Endothelial cell of umbilical vein (primary cell): ENCODE data around the gene UBE2E1. TPM values are rescaled to one million over a fixed set of nuclear protein-coding genes. Genes with fewer than 3 reads are reported as not detected.

Experiments
- BruUV-seq: library from RNA; stranded (reverse); fragments of 400-500 nt; replicated peaks from 2 replicates; lab custom pipeline; 2021; lab: Mats Ljungman, UMichigan
- CTCF ChIA-PET: fragments of 300-600, 350-600 bp; sonication (Branson Sonifier 250); formaldehyde crosslinking; loops from one replicate; lab custom pipeline; 2021; ENCODE audit warnings: antibody characterized with exemption, inconsistent platforms; lab: Charles Lee
- POLR2A ChIA-PET: fragments of 300-600, 350-600 bp; sonication (Branson Sonifier 250); formaldehyde crosslinking; loops from one replicate; lab custom pipeline; 2021; ENCODE audit warnings: antibody characterized with exemption, inconsistent platforms; lab: Charles Lee
- DNase-seq: peaks from one replicate; pipeline ENCODE4 v3.0.0-alpha.2; 2011; ENCODE audit warnings: low read depth, low spot score
- FAIRE-seq: peaks from 2 replicates; lab custom pipeline; 2011; peaks lifted over from hg19 to GRCh38; lab: Jason Lieb, UNC
- H2AFZ ChIP-seq: 2 replicates; pipeline ENCODE4 v1.6.0; 2012; ENCODE audit warnings: low read depth, low read length, control low read depth, inconsistent platforms
- H3K27ac ChIP-seq: 2 replicates; pipeline ENCODE4 v1.5.1; 2011; ENCODE audit warnings: low read depth, mild to moderate bottlenecking, control low read depth, low read length, moderate library complexity; ENCODE audit not compliant: insufficient read depth
- H3K27me3 ChIP-seq, 2 experiments: 2 replicates each; pipeline versions ENCODE4 v1.6.0 to v1.6.1; 2011; ENCODE audit warnings: low read length in 2 of 2, mixed read lengths in 1 of 2; ENCODE audit not compliant: control insufficient read depth in 2 of 2, insufficient read depth in 2 of 2
- H3K36me3 ChIP-seq, 2 experiments: 2 replicates in 1 of 2; 3 replicates in 1 of 2; pipeline ENCODE4 v1.5.1; 2011; ENCODE audit warnings: low read length in 2 of 2, mild to moderate bottlenecking in 1 of 2, moderate library complexity in 1 of 2; ENCODE audit not compliant: control insufficient read depth in 2 of 2, insufficient read depth in 2 of 2; ENCODE audit errors: extremely low read depth in 1 of 2
- H3K4me1 ChIP-seq: 3 replicates; pipeline ENCODE4 v1.5.1; 2011; ENCODE audit warnings: mild to moderate bottlenecking, low read length; ENCODE audit not compliant: control insufficient read depth, insufficient read depth; ENCODE audit errors: extremely low read depth
- H3K4me2 ChIP-seq: 2 replicates; pipeline ENCODE4 v1.6.1; 2011; ENCODE audit warnings: low read length, control low read depth, mixed read lengths; ENCODE audit not compliant: insufficient read depth
- H3K4me3 ChIP-seq, 3 experiments: fragments of 200-600 bp in 1 of 3; sonication (generic), shearing (Covaris generic) in 1 of 3; replicated peaks in 1 of 3; 2 replicates each; pipeline ENCODE4 v1.5.1; 2011 to 2016; ENCODE audit warnings: control low read depth in 3 of 3, low read length in 3 of 3, mild to moderate bottlenecking in 2 of 3, inconsistent platforms in 1 of 3, low read depth in 1 of 3, moderate library complexity in 1 of 3; ENCODE audit not compliant: insufficient read depth in 1 of 3
- H3K79me2 ChIP-seq: 2 replicates; pipeline ENCODE4 v1.6.0; 2012; ENCODE audit warnings: low read length, inconsistent platforms; ENCODE audit not compliant: control insufficient read depth, insufficient read depth
- H3K9ac ChIP-seq: replicated peaks from 2 replicates; pipeline ENCODE3; 2011; ENCODE audit warnings: low read length, control low read depth; ENCODE audit not compliant: insufficient read depth; ENCODE audit errors: extremely low read depth
- H3K9me1 ChIP-seq: replicated peaks from 3 replicates; pipeline ENCODE4 v1.6.0; 2011; ENCODE audit warnings: mild to moderate bottlenecking, low read length; ENCODE audit not compliant: control insufficient read depth, insufficient read depth; ENCODE audit errors: extremely low read depth
- H3K9me3 ChIP-seq: replicated peaks from 2 replicates; pipeline ENCODE4 v1.5.1; 2012; ENCODE audit warnings: low read length, inconsistent platforms; ENCODE audit not compliant: control insufficient read depth, insufficient read depth
- H4K20me1 ChIP-seq: replicated peaks from 2 replicates; pipeline ENCODE3; 2011; ENCODE audit warnings: mild to moderate bottlenecking, low read length; ENCODE audit not compliant: control insufficient read depth, insufficient read depth; ENCODE audit errors: extremely low read depth
- CTCF ChIP-seq, 2 donors: IDR thresholded peaks; 1 replicate in 1 of 2; 2 replicates in 1 of 2; pipeline ENCODE4 v1.5.1; 2011; ENCODE audit warnings: low read length in 2 of 2, mild to moderate bottlenecking in 2 of 2, moderate library complexity in 2 of 2, control low read depth in 1 of 2, inconsistent platforms in 1 of 2, low read depth in 1 of 2; ENCODE audit not compliant: insufficient read depth in 1 of 2; ENCODE audit errors: extremely low read depth in 1 of 2
- EZH2 ChIP-seq: IDR thresholded peaks from 2 replicates; pipeline ENCODE4 v1.6.1; 2012; ENCODE audit warnings: borderline replicate concordance, low read depth, mild to moderate bottlenecking, moderate library complexity, low read length, inconsistent platforms; ENCODE audit not compliant: severe bottlenecking
- FOS ChIP-seq: IDR thresholded peaks from 2 replicates; pipeline ENCODE4 v1.6.1; 2011; ENCODE audit warnings: mild to moderate bottlenecking, low read length, moderate library complexity, borderline replicate concordance; ENCODE audit not compliant: insufficient read depth
- GATA2 ChIP-seq: IDR thresholded peaks from 2 replicates; pipeline ENCODE4 v1.7.0; 2011; ENCODE audit warnings: low read depth, mild to moderate bottlenecking, moderate library complexity, mixed read lengths, low read length; ENCODE audit not compliant: insufficient read length, insufficient read depth
- JUN ChIP-seq: IDR thresholded peaks from 2 replicates; pipeline ENCODE4 v1.6.1; 2011; ENCODE audit warnings: borderline replicate concordance, low read depth; ENCODE audit not compliant: insufficient read length, insufficient read depth
- MAX ChIP-seq: IDR thresholded peaks from 2 replicates; pipeline ENCODE4 v1.6.1; 2011; ENCODE audit not compliant: insufficient read depth, insufficient read length
- MYC ChIP-seq: IDR thresholded peaks from one replicate; pipeline ENCODE4 v1.6.1; 2011; ENCODE audit warnings: mild to moderate bottlenecking, low read depth, low read length
- POLR2A ChIP-seq: IDR thresholded peaks from 2 replicates; pipeline ENCODE4 v1.6.1; 2012; ENCODE audit warnings: low read depth, mild to moderate bottlenecking, control low read depth, low read length
- POLR2AphosphoS5 ChIP-seq: IDR thresholded peaks from 2 replicates; pipeline ENCODE4 v1.6.1; 2012; ENCODE audit warnings: low read depth, mild to moderate bottlenecking, control low read depth, low read length, moderate library complexity; ENCODE audit not compliant: insufficient read depth
- dilution Hi-C: fragments of 300-500 bp; cut with MboI; formaldehyde crosslinking; loops from one replicate; pipeline ENCODE4 v1.15.0; 2019; ENCODE audit warnings: low sequenced_read_pairs; ENCODE audit not compliant: extremely low pct_ligation_motif_present
- intact Hi-C: fragments of 100-400 bp; cut with micrococcal nuclease; formaldehyde crosslinking; loops from one replicate; pipeline ENCODE4 v1.10.0; 2022
- polyA plus RNA-seq, 4 experiments: library from polyadenylated mRNA; depleted of rRNA in 3 of 4; stranded (reverse) in 3 of 4; unstranded in 1 of 4; fragments of >200 nt; gene quantifications; 2 replicates each; pipeline versions ENCODE4 v1.2.1 to v1.2.3, GENCODE V29; 2011 to 2012; ENCODE audit warnings: missing spikeins in 1 of 4
- total RNA-seq: library from RNA; stranded (reverse); gene quantifications from 2 replicates; pipeline ENCODE4 v1.2.3, GENCODE V29; 2021

Gene UBE2E1
- total and polyA plus RNA-seq, 2 donors (not counting 3 experiments of a cell fraction or from before 2014, with no cell fraction given), result 72.7 to 114 TPM

GRCh38 chr3:23775254-23775909 is 30.4 kb upstream of the UBE2E1 start:
- Histone ChIP-seq H4K20me1 (no peaks in the 10 kb centered on the region), H3K4me1 (no peaks in the 10 kb centered on the region), H3K9ac (no peak overlapping the region), H3K36me3 (no peaks in the 10 kb centered on the region), H3K27me3 (peaks cover 0 to 1% of the 10 kb centered on the region in 2 experiments), H3K9me3 (no peaks in the 10 kb centered on the region), H3K4me3 (no peak overlapping the region), H3K4me2 (no peak overlapping the region), H3K79me2 (no peaks in the 10 kb centered on the region), H3K9me1 (no peaks in the 10 kb centered on the region), H3K27ac (no peak overlapping the region), H2AFZ (no peak overlapping the region)
- TF ChIP-seq MAX, result no peak
- TF ChIP-seq FOS, result no peak
- no peak for TF ChIP-seq POLR2A
- no peak for TF ChIP-seq CTCF (IDR thresholded peaks at IDR 0.05; ENCODE audit: extremely low read depth in 1 of 2, insufficient read depth in 1 of 2, low read depth in 1 of 2, low read length in 2 of 2)
- TF ChIP-seq MYC, result no peak
- TF ChIP-seq POLR2AphosphoS5, result no peak
- no peak for TF ChIP-seq JUN
- no peak for TF ChIP-seq EZH2
- no peak for TF ChIP-seq GATA2
- dilution Hi-C loops, result no loop called here
- DNase-seq (no peak), FAIRE-seq (no peak)
- intact Hi-C loops, result no loop called here
- CTCF ChIA-PET, result no interaction called here
- no TSS peak for BruUV-seq
- POLR2A ChIA-PET, result no interaction called here
